ENCODE data around the gene PSMA3.
"Not testable (repeated sequence)": the region's sequence is repeated elsewhere in the genome, so short reads cannot be mapped to it uniquely, and the experiment has no call there.

PSMA3 gene

DNA sequence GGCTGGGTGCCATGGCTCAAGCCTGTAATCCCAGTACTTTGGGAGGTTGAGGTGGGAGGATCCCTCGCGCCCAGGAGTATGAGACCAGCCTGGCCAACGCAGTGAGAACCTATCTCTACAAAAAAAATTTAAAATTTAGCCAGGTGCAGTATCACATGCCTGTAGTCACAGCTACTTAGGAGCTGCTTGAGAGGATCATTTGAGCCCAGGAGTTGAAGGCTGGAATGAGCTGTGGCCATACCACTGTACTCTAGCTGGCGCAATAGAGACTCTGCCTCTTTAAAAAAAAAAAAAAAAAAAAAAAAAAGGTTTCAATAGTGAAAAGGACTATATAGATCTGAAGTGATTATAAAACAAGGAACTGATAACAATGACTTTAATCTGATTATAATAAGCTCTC is 13.5 kb downstream of the PSMA3 start:
- H3K9me3 ChIP-seq (ENCODE audit: control insufficient read depth, insufficient read depth, low read depth, low read length): no peaks in the 10 kb centered on the region
- H3K27ac ChIP-seq (ENCODE audit: extremely low read depth, low read depth, low read length): no peak overlapping the region
- H3K4me3 ChIP-seq (ENCODE audit: low read depth, low read length): no peak overlapping the region
- POLR2A ChIA-PET: interaction anchor here (0.7 to 1.6 kb wide), 2 partner anchors 10 to 688 kb away, joined by 3 to 6 read pairs; no protein-coding TSS in a partner anchor
- H3K36me3 ChIP-seq (ENCODE audit: control insufficient read depth in 2 of 2, insufficient read depth in 1 of 2, low read length in 2 of 2): peaks cover 89 to 97% of the 10 kb centered on the region in 2 experiments
- CTCF ChIA-PET: no interaction called here
- H3K4me1 ChIP-seq (ENCODE audit: control insufficient read depth, insufficient read depth, low read length): no peaks in the 10 kb centered on the region
- no peak for TF ChIP-seq YY1 (tag by site-specific recombination; IDR thresholded peaks at IDR 0.05)
- TF ChIP-seq ZBTB21 (tag by site-specific recombination; IDR thresholded peaks at IDR 0.05): no peak
- TF ChIP-seq, protein P1, sequence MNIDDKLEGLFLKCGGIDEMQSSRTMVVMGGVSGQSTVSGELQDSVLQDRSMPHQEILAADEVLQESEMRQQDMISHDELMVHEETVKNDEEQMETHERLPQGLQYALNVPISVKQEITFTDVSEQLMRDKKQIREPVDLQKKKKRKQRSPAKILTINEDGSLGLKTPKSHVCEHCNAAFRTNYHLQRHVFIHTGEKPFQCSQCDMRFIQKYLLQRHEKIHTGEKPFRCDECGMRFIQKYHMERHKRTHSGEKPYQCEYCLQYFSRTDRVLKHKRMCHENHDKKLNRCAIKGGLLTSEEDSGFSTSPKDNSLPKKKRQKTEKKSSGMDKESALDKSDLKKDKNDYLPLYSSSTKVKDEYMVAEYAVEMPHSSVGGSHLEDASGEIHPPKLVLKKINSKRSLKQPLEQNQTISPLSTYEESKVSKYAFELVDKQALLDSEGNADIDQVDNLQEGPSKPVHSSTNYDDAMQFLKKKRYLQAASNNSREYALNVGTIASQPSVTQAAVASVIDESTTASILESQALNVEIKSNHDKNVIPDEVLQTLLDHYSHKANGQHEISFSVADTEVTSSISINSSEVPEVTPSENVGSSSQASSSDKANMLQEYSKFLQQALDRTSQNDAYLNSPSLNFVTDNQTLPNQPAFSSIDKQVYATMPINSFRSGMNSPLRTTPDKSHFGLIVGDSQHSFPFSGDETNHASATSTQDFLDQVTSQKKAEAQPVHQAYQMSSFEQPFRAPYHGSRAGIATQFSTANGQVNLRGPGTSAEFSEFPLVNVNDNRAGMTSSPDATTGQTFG (tag by site-specific recombination; IDR thresholded peaks at IDR 0.05; ENCODE audit: borderline replicate concordance): no peak

DNA sequence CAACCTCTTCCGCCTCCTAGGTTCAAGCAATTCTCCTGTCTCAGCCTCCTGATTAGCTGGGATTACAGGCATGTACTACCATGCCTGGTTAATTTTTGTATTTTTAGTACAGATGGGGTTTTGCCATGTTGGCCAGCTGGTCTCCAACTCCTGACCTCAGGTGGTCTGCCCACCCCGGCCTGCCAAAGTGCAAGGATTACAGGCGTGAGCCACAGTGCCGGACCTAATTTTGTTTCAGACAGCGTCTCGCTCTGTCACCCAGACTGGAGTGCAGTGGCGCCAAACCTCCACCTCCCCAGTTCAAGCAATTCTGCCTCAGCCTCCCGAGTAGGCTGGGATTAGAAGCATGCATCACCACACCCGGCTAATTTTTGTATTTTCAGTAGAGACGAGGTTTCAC is 17.4 kb downstream of the PSMA3 start:
- peaks cover 94 to 97% of the 10 kb centered on the region in 2 experiments for H3K36me3 ChIP-seq (ENCODE audit: control insufficient read depth in 2 of 2, insufficient read depth in 1 of 2, low read length in 2 of 2)
- CTCF ChIA-PET: interaction anchor here (0.7 kb wide), 1 partner anchor 273 kb away, joined by 3 read pairs; no protein-coding TSS in a partner anchor

DNA sequence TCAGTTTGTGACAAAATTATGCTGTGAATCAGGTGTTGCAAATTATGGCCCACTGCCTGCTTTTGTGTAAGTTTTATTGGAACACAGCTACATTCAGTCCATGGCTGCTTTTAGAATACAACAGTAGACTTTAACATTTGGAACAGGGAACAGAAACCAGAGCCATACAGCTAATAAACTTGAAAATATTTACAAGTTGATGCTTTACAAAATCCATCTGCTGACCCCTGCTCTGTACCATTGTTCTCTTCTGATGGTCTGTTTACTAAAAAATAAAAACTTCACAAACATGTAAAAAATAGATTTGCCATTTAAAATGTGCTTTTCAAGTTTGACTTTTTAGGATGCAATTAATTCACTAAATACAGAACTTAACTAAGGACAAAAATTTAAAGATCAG is 20.8 kb downstream of the PSMA3 start:
- POLR2A ChIA-PET: no interaction called here
- TF ChIP-seq, protein P2, sequence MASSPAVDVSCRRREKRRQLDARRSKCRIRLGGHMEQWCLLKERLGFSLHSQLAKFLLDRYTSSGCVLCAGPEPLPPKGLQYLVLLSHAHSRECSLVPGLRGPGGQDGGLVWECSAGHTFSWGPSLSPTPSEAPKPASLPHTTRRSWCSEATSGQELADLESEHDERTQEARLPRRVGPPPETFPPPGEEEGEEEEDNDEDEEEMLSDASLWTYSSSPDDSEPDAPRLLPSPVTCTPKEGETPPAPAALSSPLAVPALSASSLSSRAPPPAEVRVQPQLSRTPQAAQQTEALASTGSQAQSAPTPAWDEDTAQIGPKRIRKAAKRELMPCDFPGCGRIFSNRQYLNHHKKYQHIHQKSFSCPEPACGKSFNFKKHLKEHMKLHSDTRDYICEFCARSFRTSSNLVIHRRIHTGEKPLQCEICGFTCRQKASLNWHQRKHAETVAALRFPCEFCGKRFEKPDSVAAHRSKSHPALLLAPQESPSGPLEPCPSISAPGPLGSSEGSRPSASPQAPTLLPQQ (tag by site-specific recombination; IDR thresholded peaks at IDR 0.05): no peak
- TF ChIP-seq ZNF558 (tag by site-specific recombination; IDR thresholded peaks at IDR 0.05) (no peak), ZNF621 (tag by site-specific recombination; IDR thresholded peaks at IDR 0.05) (no peak), ZNF571 (tag by site-specific recombination; IDR thresholded peaks at IDR 0.05) (no peak), ZFP41 (tag by site-specific recombination; IDR thresholded peaks at IDR 0.05; ENCODE audit: borderline replicate concordance) (no peak), ZNF138 (tag by site-specific recombination; IDR thresholded peaks at IDR 0.05; ENCODE audit: borderline replicate concordance) (no peak), ZNF175 (tag by site-specific recombination; IDR thresholded peaks at IDR 0.05) (no peak), ZNF677 (tag by site-specific recombination; IDR thresholded peaks at IDR 0.05) (no peak), ZBTB7A (tag by site-specific recombination; IDR thresholded peaks at IDR 0.05; ENCODE audit: low read depth) (no peak), ZNF239 (tag by site-specific recombination; IDR thresholded peaks at IDR 0.05) (no peak)
- TF ChIP-seq, protein P3, sequence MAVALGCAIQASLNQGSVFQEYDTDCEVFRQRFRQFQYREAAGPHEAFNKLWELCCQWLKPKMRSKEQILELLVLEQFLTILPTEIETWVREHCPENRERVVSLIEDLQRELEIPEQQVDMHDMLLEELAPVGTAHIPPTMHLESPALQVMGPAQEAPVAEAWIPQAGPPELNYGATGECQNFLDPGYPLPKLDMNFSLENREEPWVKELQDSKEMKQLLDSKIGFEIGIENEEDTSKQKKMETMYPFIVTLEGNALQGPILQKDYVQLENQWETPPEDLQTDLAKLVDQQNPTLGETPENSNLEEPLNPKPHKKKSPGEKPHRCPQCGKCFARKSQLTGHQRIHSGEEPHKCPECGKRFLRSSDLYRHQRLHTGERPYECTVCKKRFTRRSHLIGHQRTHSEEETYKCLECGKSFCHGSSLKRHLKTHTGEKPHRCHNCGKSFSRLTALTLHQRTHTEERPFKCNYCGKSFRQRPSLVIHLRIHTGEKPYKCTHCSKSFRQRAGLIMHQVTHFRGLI (tag by site-specific recombination; IDR thresholded peaks at IDR 0.05): no peak
- TF ChIP-seq, protein P4, sequence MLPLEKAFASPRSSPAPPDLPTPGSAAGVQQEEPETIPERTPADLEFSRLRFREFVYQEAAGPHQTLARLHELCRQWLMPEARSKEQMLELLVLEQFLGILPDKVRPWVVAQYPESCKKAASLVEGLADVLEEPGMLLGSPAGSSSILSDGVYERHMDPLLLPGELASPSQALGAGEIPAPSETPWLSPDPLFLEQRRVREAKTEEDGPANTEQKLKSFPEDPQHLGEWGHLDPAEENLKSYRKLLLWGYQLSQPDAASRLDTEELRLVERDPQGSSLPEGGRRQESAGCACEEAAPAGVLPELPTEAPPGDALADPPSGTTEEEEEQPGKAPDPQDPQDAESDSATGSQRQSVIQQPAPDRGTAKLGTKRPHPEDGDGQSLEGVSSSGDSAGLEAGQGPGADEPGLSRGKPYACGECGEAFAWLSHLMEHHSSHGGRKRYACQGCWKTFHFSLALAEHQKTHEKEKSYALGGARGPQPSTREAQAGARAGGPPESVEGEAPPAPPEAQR (tag by site-specific recombination; IDR thresholded peaks at IDR 0.05): no peak
- TF ChIP-seq, protein P5, sequence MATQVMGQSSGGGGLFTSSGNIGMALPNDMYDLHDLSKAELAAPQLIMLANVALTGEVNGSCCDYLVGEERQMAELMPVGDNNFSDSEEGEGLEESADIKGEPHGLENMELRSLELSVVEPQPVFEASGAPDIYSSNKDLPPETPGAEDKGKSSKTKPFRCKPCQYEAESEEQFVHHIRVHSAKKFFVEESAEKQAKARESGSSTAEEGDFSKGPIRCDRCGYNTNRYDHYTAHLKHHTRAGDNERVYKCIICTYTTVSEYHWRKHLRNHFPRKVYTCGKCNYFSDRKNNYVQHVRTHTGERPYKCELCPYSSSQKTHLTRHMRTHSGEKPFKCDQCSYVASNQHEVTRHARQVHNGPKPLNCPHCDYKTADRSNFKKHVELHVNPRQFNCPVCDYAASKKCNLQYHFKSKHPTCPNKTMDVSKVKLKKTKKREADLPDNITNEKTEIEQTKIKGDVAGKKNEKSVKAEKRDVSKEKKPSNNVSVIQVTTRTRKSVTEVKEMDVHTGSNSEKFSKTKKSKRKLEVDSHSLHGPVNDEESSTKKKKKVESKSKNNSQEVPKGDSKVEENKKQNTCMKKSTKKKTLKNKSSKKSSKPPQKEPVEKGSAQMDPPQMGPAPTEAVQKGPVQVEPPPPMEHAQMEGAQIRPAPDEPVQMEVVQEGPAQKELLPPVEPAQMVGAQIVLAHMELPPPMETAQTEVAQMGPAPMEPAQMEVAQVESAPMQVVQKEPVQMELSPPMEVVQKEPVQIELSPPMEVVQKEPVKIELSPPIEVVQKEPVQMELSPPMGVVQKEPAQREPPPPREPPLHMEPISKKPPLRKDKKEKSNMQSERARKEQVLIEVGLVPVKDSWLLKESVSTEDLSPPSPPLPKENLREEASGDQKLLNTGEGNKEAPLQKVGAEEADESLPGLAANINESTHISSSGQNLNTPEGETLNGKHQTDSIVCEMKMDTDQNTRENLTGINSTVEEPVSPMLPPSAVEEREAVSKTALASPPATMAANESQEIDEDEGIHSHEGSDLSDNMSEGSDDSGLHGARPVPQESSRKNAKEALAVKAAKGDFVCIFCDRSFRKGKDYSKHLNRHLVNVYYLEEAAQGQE (tag by site-specific recombination; IDR thresholded peaks at IDR 0.05): no peak
- TF ChIP-seq, protein P6, sequence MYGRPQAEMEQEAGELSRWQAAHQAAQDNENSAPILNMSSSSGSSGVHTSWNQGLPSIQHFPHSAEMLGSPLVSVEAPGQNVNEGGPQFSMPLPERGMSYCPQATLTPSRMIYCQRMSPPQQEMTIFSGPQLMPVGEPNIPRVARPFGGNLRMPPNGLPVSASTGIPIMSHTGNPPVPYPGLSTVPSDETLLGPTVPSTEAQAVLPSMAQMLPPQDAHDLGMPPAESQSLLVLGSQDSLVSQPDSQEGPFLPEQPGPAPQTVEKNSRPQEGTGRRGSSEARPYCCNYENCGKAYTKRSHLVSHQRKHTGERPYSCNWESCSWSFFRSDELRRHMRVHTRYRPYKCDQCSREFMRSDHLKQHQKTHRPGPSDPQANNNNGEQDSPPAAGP (tag by site-specific recombination; IDR thresholded peaks at IDR 0.05): no peak

More for the DNA sequence above, 17.4 kb downstream of the PSMA3 start:
- not testable (repeated sequence) for H3K9me3 ChIP-seq (ENCODE audit: control insufficient read depth, insufficient read depth, low read depth, low read length); H3K4me3 ChIP-seq (ENCODE audit: low read depth, low read length); H3K27ac ChIP-seq (ENCODE audit: extremely low read depth, low read depth, low read length); H3K4me1 ChIP-seq (ENCODE audit: control insufficient read depth, insufficient read depth, low read length)
- POLR2A ChIA-PET: interaction anchor here (0.9 to 1.6 kb wide), 2 partner anchors 17 to 36 kb away, joined by 3 read pairs; partner anchors contain the start of genes ARID4A and PSMA3

More for the DNA sequence above, 20.8 kb downstream of the PSMA3 start:
- Histone ChIP-seq H3K9me3 (ENCODE audit: control insufficient read depth, insufficient read depth, low read depth, low read length) (no peaks in the 10 kb centered on the region), H3K4me3 (ENCODE audit: low read depth, low read length) (no peak overlapping the region), H3K4me1 (ENCODE audit: control insufficient read depth, insufficient read depth, low read length) (no peaks in the 10 kb centered on the region), H3K27ac (ENCODE audit: extremely low read depth, low read depth, low read length) (no peak overlapping the region), H3K36me3 (ENCODE audit: control insufficient read depth in 2 of 2, insufficient read depth in 1 of 2, low read length in 2 of 2) (peaks cover 94 to 99% of the 10 kb centered on the region in 2 experiments)
- CTCF ChIA-PET: interaction anchor here (0.7 kb wide), 2 partner anchors 59 to 135 kb away, joined by 3 read pairs; no protein-coding TSS in a partner anchor

Data from HEK293 (cell line).